IMR-90 (cell line): ENCODE data around the gene MEGF10. TPM values are rescaled to one million over a fixed set of nuclear protein-coding genes. Genes with fewer than 3 reads are reported as not detected.

Source experiments
- ATAC-seq: fragments of 200-7000 bp; cut with Tn5 transposase; 2 replicates; pipeline ENCODE4 v1.9.1; 2020; ENCODE audit warnings: low read depth, mild to moderate bottlenecking, moderate library complexity
- BruUV-seq: library from RNA; stranded (reverse); fragments of 400-500 nt; replicated peaks from 2 replicates; lab custom pipeline; 2021; lab: Mats Ljungman, UMichigan
- CTCF ChIA-PET: fragments of 300-600 bp; formaldehyde crosslinking; extraction: SDS; loops from one replicate; lab custom pipeline; 2021; ENCODE audit warnings: antibody characterized with exemption; lab: Yijun Ruan, JAX
- POLR2A ChIA-PET: fragments of 300-600 bp; sonication (Branson Sonifier 250); formaldehyde crosslinking; loops from one replicate; lab custom pipeline; 2022; ENCODE audit warnings: antibody characterized with exemption; ENCODE audit not compliant: unreplicated experiment; lab: Charles Lee
- DNase-seq: peaks from one replicate; pipeline ENCODE4 v3.0.0; 2013
- H2AFZ ChIP-seq: replicated peaks from 2 replicates; pipeline ENCODE3; 2013; ENCODE audit warnings: low read length, mild to moderate bottlenecking; ENCODE audit not compliant: poor library complexity
- H2AK5ac ChIP-seq: 2 replicates; pipeline ENCODE4 v1.6.1; 2013; ENCODE audit warnings: low read depth, low read length, inconsistent platforms
- H2AK9ac ChIP-seq: replicated peaks from 2 replicates; pipeline ENCODE3; 2013; ENCODE audit warnings: mild to moderate bottlenecking, low read depth, low read length, moderate library complexity; ENCODE audit not compliant: poor library complexity
- H2BK120ac ChIP-seq: 2 replicates; pipeline ENCODE4 v1.6.1; 2013; ENCODE audit warnings: low read depth, low read length, inconsistent platforms
- H2BK15ac ChIP-seq: 3 replicates; pipeline ENCODE4 v1.6.1; 2013; ENCODE audit warnings: low read depth, low read length, inconsistent platforms
- H2BK20ac ChIP-seq: 2 replicates; pipeline ENCODE4 v1.6.1; 2013; ENCODE audit warnings: low read depth, mild to moderate bottlenecking, inconsistent platforms, low read length, moderate library complexity
- H2BK5ac ChIP-seq: 2 replicates; pipeline ENCODE4 v1.6.1; 2013; ENCODE audit warnings: mild to moderate bottlenecking, low read depth, low read length, inconsistent platforms; ENCODE audit not compliant: poor library complexity, severe bottlenecking
- H3K14ac ChIP-seq: replicated peaks from 2 replicates; pipeline ENCODE4 v1.6.1; 2013; ENCODE audit warnings: low read depth, low read length, inconsistent platforms
- H3K18ac ChIP-seq: 2 replicates; pipeline ENCODE4 v1.6.1; 2013; ENCODE audit warnings: low read depth, low read length, control low read depth
- H3K23ac ChIP-seq: 2 replicates; pipeline ENCODE4 v1.6.1; 2013; ENCODE audit warnings: low read depth, low read length, inconsistent platforms
- H3K27ac ChIP-seq: 2 replicates; pipeline ENCODE4 v1.5.1; 2013; ENCODE audit warnings: mild to moderate bottlenecking, control low read depth, low read length; ENCODE audit not compliant: insufficient read depth
- H3K27me3 ChIP-seq: 2 replicates; pipeline ENCODE4 v1.6.1; 2013; ENCODE audit warnings: low read length; ENCODE audit not compliant: control insufficient read depth, insufficient read depth
- H3K36me3 ChIP-seq: 2 replicates; pipeline ENCODE4 v1.6.1; 2013; ENCODE audit warnings: low read length, mixed read lengths; ENCODE audit not compliant: control insufficient read depth, insufficient read depth
- H3K4ac ChIP-seq: 2 replicates; pipeline ENCODE4 v1.6.1; 2013; ENCODE audit warnings: low read depth, low read length, inconsistent platforms
- H3K4me1 ChIP-seq: 2 replicates; pipeline ENCODE4 v1.6.1; 2013; ENCODE audit warnings: low read length, mixed read lengths; ENCODE audit not compliant: control insufficient read depth, insufficient read depth
- H3K4me2 ChIP-seq: 2 replicates; pipeline ENCODE4 v1.6.1; 2013; ENCODE audit warnings: low read depth, mild to moderate bottlenecking, control low read depth, low read length, moderate library complexity
- H3K4me3 ChIP-seq: 2 replicates; pipeline ENCODE4 v1.5.1; 2013; ENCODE audit warnings: low read depth, mild to moderate bottlenecking, control low read depth, low read length, moderate library complexity; ENCODE audit not compliant: insufficient read depth
- H3K56ac ChIP-seq: 2 replicates; pipeline ENCODE4 v1.6.1; 2013; ENCODE audit warnings: low read length, inconsistent platforms; ENCODE audit not compliant: insufficient read depth; ENCODE audit errors: extremely low read depth
- H3K79me1 ChIP-seq, 2 experiments: 2 replicates each; pipeline ENCODE4 v1.6.1; 2013; ENCODE audit warnings: low read length in 2 of 2, inconsistent platforms in 1 of 2, low read depth in 1 of 2
- H3K9ac ChIP-seq: 2 replicates; pipeline ENCODE4 v1.6.1; 2013; ENCODE audit warnings: low read depth, low read length, control low read depth
- H3K9me1 ChIP-seq: 2 replicates; pipeline ENCODE4 v1.6.1; 2013; ENCODE audit warnings: low read length, inconsistent platforms; ENCODE audit not compliant: insufficient read depth
- H3K9me3 ChIP-seq: 2 replicates; pipeline ENCODE4 v1.6.1; 2013; ENCODE audit warnings: low read length; ENCODE audit not compliant: control insufficient read depth, insufficient read depth
- H4K20me1 ChIP-seq: 2 replicates; pipeline ENCODE4 v1.6.1; 2013; ENCODE audit warnings: low read length, inconsistent platforms; ENCODE audit not compliant: insufficient read depth
- H4K5ac ChIP-seq: 2 replicates; pipeline ENCODE4 v1.6.1; 2013; ENCODE audit warnings: mild to moderate bottlenecking, low read depth, low read length, control low read depth
- H4K8ac ChIP-seq, 2 experiments: 2 replicates each; pipeline ENCODE4 v1.6.1; 2013; ENCODE audit warnings: low read depth in 2 of 2, low read length in 2 of 2, control low read depth in 1 of 2, inconsistent platforms in 1 of 2
- H4K91ac ChIP-seq: 2 replicates; pipeline ENCODE4 v1.6.1; 2013; ENCODE audit warnings: low read depth, low read length, inconsistent platforms; ENCODE audit not compliant: insufficient read depth
- CTCF ChIP-seq: conservative IDR thresholded peaks from 2 replicates; pipeline ENCODE4 v1.5.1; 2012; ENCODE audit warnings: mild to moderate bottlenecking, low read depth, low read length, improper control_type of control experiment
- MAFK ChIP-seq: IDR thresholded peaks from 2 replicates; pipeline ENCODE4 v1.6.1; 2012; ENCODE audit warnings: low read depth, low read length, improper control_type of control experiment
- MXI1 ChIP-seq: IDR thresholded peaks from 2 replicates; pipeline ENCODE4 v1.6.1; 2012; ENCODE audit warnings: low read depth, mild to moderate bottlenecking, low read length, moderate library complexity, borderline replicate concordance
- WGBS, 2 experiments: methylation state at CpG; one replicate each; pipeline versions ENCODE4 v1.1.5 to v1.1.7; 2013; ENCODE audit warnings: missing lambda C conversion rate in 2 of 2; ENCODE audit not compliant: insufficient read length in 1 of 2; ENCODE audit errors: extremely low coverage in 2 of 2; 5-methylcytosine and 5-hydroxymethylcytosine counted together
- dilution Hi-C: fragments of 300-500 bp; cut with HindIII; formaldehyde crosslinking; loops from one replicate; pipeline ENCODE4 v1.14.3; 2018; ENCODE audit warnings: low sequenced_read_pairs; ENCODE audit not compliant: unreplicated experiment
- in situ Hi-C: fragments of 300-500 bp; cut with MboI; formaldehyde crosslinking; loops from 3 replicates; pipeline ENCODE4 v1.14.3; 2019; ENCODE audit warnings: low sequenced_read_pairs, inconsistent platforms, mixed read lengths
- intact Hi-C: fragments of 100-400 bp; cut with micrococcal nuclease; formaldehyde crosslinking; loops from 2 replicates; pipeline ENCODE4 v1.10.0; 2022
- polyA plus RNA-seq, 3 experiments: library from polyadenylated mRNA; depleted of rRNA; stranded (reverse); fragments of >200 nt; gene quantifications; 2 replicates each; pipeline ENCODE4 v1.2.3, GENCODE V29; 2012; ENCODE audit warnings: low replicate concordance in 1 of 3
- total RNA-seq: library from RNA; depleted of rRNA; stranded (reverse); fragments of >200 nt; gene quantifications from 2 replicates; pipeline ENCODE4 v1.2.3, GENCODE V29; 2012

Gene MEGF10
- total and polyA plus RNA-seq, 2 of the 4 experiments (the other 2 are of a cell fraction) = not detected

GRCh38 chr5:127370631-127371030 is 80.0 kb downstream of the MEGF10 start:
- H3K4me2 ChIP-seq = no peak overlapping the region

More at GRCh38 chr5:127370631-127371030, 80.0 kb downstream of the MEGF10 start:
- Histone ChIP-seq H4K20me1 (no peaks in the 10 kb centered on the region), H3K18ac (no peak overlapping the region), H2AFZ (no peak overlapping the region), H3K27me3 (peaks cover 22% of the 10 kb centered on the region), H2BK120ac (no peak overlapping the region), H3K4me3 (no peak overlapping the region), H3K23ac (no peak overlapping the region), H3K27ac (no peak overlapping the region), H3K9ac (no peak overlapping the region), H2BK20ac (no peak overlapping the region), H3K14ac (no peak overlapping the region), H2AK5ac (no peak overlapping the region), H3K4me1 (peaks cover 1% of the 10 kb centered on the region; the same call in 1 of the 2 replicates), H3K9me3 (no peaks in the 10 kb centered on the region), H4K8ac (no peak overlapping the region), H3K9me1 (no peaks in the 10 kb centered on the region), H3K4ac (no peak overlapping the region), H4K5ac (no peak overlapping the region), H2BK5ac (no peak overlapping the region), H3K56ac (no peak overlapping the region), H2BK15ac (no peak overlapping the region), H3K79me1 (no peaks in the 10 kb centered on the region), H3K36me3 (no peaks in the 10 kb centered on the region), H4K91ac (no peak overlapping the region), H2AK9ac (no peak overlapping the region)
- ChIA-PET CTCF (no interaction called here), POLR2A (no interaction called here)
- dilution Hi-C loops = no loop called here
- WGBS, 2 experiments = no CpG with 5 or more reads among the region's 8 CpGs
- in situ Hi-C loops = no loop called here
- BruUV-seq = no TSS peak
- ATAC-seq (no peak), DNase-seq (no peak)
- TF ChIP-seq MAFK (no peak), MXI1 (no peak), CTCF (no peak)
- intact Hi-C loops = no loop called here
